Astrocyte (in vitro differentiated cells and primary cell): ENCODE data around the gene CCDC12. TPM values are rescaled to one million over a fixed set of nuclear protein-coding genes. Genes with fewer than 3 reads are reported as not detected.

ENCODE experiments used
- DNase-seq: peaks from one replicate; pipeline ENCODE4 v3.0.0-alpha.2; 2010; ENCODE audit warnings: low read depth
- FAIRE-seq: peaks from 2 replicates; lab custom pipeline; 2011; peaks lifted over from hg19 to GRCh38; lab: Jason Lieb, UNC
- H2AFZ ChIP-seq: 2 replicates; pipeline ENCODE4 v1.6.0; 2012; ENCODE audit warnings: low read depth, low read length, inconsistent platforms
- H3K27ac ChIP-seq: 2 replicates; pipeline ENCODE4 v1.5.1; 2011; ENCODE audit warnings: low read depth, low read length, inconsistent platforms
- H3K27me3 ChIP-seq: 2 replicates; pipeline ENCODE4 v1.6.0; 2011; ENCODE audit warnings: low read length, inconsistent platforms; ENCODE audit not compliant: insufficient read depth
- H3K36me3 ChIP-seq: 2 replicates; pipeline ENCODE4 v1.5.1; 2011; ENCODE audit warnings: low read length, inconsistent platforms; ENCODE audit not compliant: insufficient read depth
- H3K4me1 ChIP-seq: 2 replicates; pipeline ENCODE4 v1.5.1; 2011; ENCODE audit warnings: low read length, inconsistent platforms; ENCODE audit not compliant: insufficient read depth
- H3K4me2 ChIP-seq: 2 replicates; pipeline ENCODE4 v1.6.0; 2012; ENCODE audit warnings: low read length, inconsistent platforms
- H3K4me3 ChIP-seq: 2 replicates; pipeline ENCODE4 v1.5.1; 2011; ENCODE audit warnings: low read depth, mild to moderate bottlenecking, low read length, inconsistent platforms; ENCODE audit not compliant: insufficient read depth
- H3K79me2 ChIP-seq: 2 replicates; pipeline ENCODE4 v1.6.0; 2012; ENCODE audit warnings: mild to moderate bottlenecking, low read length, inconsistent platforms; ENCODE audit not compliant: insufficient read depth
- H3K9ac ChIP-seq: 2 replicates; pipeline ENCODE4 v1.6.0; 2012; ENCODE audit warnings: mild to moderate bottlenecking, low read length, inconsistent platforms
- H3K9me3 ChIP-seq: 2 replicates; pipeline ENCODE4 v1.5.1; 2012; ENCODE audit warnings: low read depth, mild to moderate bottlenecking, low read length, inconsistent platforms; ENCODE audit not compliant: insufficient read depth
- H4K20me1 ChIP-seq: 2 replicates; pipeline ENCODE4 v1.6.0; 2012; ENCODE audit warnings: low read length, inconsistent platforms; ENCODE audit not compliant: insufficient read depth
- H3K27ac Mint-ChIP-seq: one replicate; pipeline ENCODE4 v1.8.0; 2021; ENCODE audit warnings: mild to moderate bottlenecking, mixed read lengths; ENCODE audit not compliant: unreplicated experiment
- H3K27me3 Mint-ChIP-seq: one replicate; pipeline ENCODE4 v1.8.0; 2021; ENCODE audit warnings: low read depth, mixed read lengths; ENCODE audit not compliant: unreplicated experiment
- H3K36me3 Mint-ChIP-seq: one replicate; pipeline ENCODE4 v1.8.0; 2021; ENCODE audit warnings: low read depth, mixed read lengths; ENCODE audit not compliant: unreplicated experiment
- H3K4me1 Mint-ChIP-seq: one replicate; pipeline ENCODE4 v1.8.0; 2021; ENCODE audit warnings: low read depth, mixed read lengths; ENCODE audit not compliant: unreplicated experiment
- H3K4me3 Mint-ChIP-seq: one replicate; pipeline ENCODE4 v1.8.0; 2021; ENCODE audit warnings: mild to moderate bottlenecking, moderate library complexity, mixed read lengths; ENCODE audit not compliant: unreplicated experiment
- H3K9me3 Mint-ChIP-seq: one replicate; pipeline ENCODE4 v1.8.0; 2021; ENCODE audit warnings: mild to moderate bottlenecking, mixed read lengths; ENCODE audit not compliant: unreplicated experiment
- EZH2 ChIP-seq: IDR thresholded peaks from 2 replicates; pipeline ENCODE4 v1.6.1; 2012; ENCODE audit warnings: mild to moderate bottlenecking, low read length, inconsistent platforms; ENCODE audit not compliant: insufficient read depth
- total RNA-seq: library from RNA; stranded (reverse); gene quantifications from 2 replicates; pipeline ENCODE4 v1.2.1, GENCODE V29; 2021
- TF ChIP-seq, protein P1 (sequence below): IDR thresholded peaks from 2 replicates; pipeline ENCODE4 v1.5.1; 2011; ENCODE audit warnings: low read depth, mild to moderate bottlenecking, inconsistent platforms, low read length, moderate library complexity; ENCODE audit not compliant: insufficient read depth

CCDC12 gene
- total RNA-seq, 1 donor from 2014 or later, result 29.0 TPM

DNA sequence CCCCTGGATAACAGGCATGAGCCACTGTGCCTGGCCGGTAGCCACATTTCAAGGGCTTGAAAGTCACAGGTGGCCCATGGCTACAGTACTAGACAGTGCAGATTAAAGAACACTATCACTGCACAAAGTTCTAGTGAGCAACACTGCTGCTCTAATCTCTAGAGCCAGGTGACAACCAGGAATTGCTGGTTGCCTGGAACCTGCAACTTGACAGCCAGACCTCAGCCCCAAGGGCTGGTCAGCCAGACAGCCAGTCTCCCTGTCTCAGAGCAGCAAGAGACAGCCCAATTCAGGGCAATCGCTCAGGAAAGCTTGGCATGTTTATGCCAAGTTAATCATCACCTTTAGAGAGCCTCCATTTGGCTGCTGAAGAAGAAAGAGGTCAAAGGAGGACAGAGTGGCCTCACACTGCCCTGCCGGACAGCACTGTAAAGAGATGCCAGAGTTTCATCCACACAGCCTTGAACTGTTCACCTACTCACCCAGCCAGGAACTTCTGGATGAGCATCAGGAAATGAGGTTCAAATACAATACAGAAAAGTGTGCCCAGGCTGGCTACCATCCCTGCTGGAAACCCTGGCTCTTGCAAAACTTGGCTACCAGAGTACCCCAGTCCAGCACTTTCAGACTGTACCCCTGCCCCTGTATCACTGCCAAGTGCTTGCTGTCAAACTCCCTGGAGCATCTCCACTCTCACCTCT is 6.0 kb downstream of the CCDC12 start:
- peaks cover 39% of the 10 kb centered on the region for H3K4me1 Mint-ChIP-seq
- H4K20me1 ChIP-seq, result peaks cover 92% of the 10 kb centered on the region

DNA sequence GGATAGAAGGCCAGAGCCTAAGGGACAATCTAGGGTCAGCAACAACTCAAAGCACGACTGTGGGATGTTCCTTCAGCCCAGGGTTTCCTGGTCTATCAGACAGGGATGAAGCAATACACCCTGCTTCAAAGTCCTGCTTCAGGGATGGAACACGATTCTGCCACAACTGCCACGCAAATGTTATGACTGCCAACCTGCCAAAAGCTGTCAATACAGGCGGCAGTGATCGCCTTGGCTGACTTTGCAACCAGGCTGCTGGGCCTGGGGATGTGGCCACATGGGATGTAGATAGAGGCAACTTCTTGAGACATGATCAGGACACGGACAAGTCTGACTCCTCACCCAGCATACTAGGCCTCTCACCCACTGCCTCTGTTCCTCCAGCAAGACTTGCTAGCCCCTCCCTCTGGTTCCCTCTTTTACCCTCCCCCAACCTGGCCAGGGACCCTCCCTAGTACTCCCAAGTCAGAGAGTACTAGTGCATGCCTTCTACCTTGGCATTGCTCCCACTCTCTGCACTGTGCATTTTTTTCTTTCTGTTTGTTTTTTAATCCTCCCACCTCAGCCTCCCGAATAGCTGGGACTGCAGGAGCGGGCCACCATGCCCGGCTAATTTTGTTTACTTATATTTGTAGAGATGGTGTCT is 7.6 kb downstream of the CCDC12 start:
- H3K4me2 ChIP-seq, result no peak overlapping the region
- no peak overlapping the region for H2AFZ ChIP-seq
- FAIRE-seq (no peak), DNase-seq (no peak)
- H3K27ac Mint-ChIP-seq, result no peak overlapping the region
- H3K9ac ChIP-seq, result no peak overlapping the region
- H3K36me3 Mint-ChIP-seq, result peaks cover 10% of the 10 kb centered on the region
- no peak overlapping the region for H3K4me3 ChIP-seq
- no peaks in the 10 kb centered on the region for H3K27me3 Mint-ChIP-seq
- H3K79me2 ChIP-seq, result peaks cover 90% of the 10 kb centered on the region
- H3K4me3 Mint-ChIP-seq, result no peak overlapping the region
- peaks cover 33% of the 10 kb centered on the region for H3K4me1 Mint-ChIP-seq
- no peak overlapping the region for H3K27ac ChIP-seq
- peaks cover 86% of the 10 kb centered on the region for H4K20me1 ChIP-seq
- no peaks in the 10 kb centered on the region for H3K36me3 ChIP-seq
- no peaks in the 10 kb centered on the region for H3K9me3 Mint-ChIP-seq
- H3K9me3 ChIP-seq, result no peaks in the 10 kb centered on the region
- no peak for TF ChIP-seq EZH2
- TF ChIP-seq, protein P1, sequence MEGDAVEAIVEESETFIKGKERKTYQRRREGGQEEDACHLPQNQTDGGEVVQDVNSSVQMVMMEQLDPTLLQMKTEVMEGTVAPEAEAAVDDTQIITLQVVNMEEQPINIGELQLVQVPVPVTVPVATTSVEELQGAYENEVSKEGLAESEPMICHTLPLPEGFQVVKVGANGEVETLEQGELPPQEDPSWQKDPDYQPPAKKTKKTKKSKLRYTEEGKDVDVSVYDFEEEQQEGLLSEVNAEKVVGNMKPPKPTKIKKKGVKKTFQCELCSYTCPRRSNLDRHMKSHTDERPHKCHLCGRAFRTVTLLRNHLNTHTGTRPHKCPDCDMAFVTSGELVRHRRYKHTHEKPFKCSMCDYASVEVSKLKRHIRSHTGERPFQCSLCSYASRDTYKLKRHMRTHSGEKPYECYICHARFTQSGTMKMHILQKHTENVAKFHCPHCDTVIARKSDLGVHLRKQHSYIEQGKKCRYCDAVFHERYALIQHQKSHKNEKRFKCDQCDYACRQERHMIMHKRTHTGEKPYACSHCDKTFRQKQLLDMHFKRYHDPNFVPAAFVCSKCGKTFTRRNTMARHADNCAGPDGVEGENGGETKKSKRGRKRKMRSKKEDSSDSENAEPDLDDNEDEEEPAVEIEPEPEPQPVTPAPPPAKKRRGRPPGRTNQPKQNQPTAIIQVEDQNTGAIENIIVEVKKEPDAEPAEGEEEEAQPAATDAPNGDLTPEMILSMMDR, result no peak
- H3K4me1 ChIP-seq, result peaks cover 4% of the 10 kb centered on the region
- no peaks in the 10 kb centered on the region for H3K27me3 ChIP-seq

More for the DNA sequence above, 6.0 kb downstream of the CCDC12 start:
- H3K36me3 Mint-ChIP-seq, result peaks cover 12% of the 10 kb centered on the region
- peaks cover 12% of the 10 kb centered on the region for H3K4me1 ChIP-seq
- TF ChIP-seq EZH2, result no peak
- TF ChIP-seq, protein P1, result no peak
- no peaks in the 10 kb centered on the region for H3K27me3 ChIP-seq
- no peaks in the 10 kb centered on the region for H3K27me3 Mint-ChIP-seq
- FAIRE-seq (no peak), DNase-seq (no peak)
- H3K79me2 ChIP-seq, result peaks cover 98% of the 10 kb centered on the region
- no peaks in the 10 kb centered on the region for H3K9me3 Mint-ChIP-seq
- H3K4me3 Mint-ChIP-seq, result no peak overlapping the region
- no peak overlapping the region for H3K27ac ChIP-seq
- H3K4me3 ChIP-seq, result no peak overlapping the region
- no peak overlapping the region for H3K9ac ChIP-seq
- H3K4me2 ChIP-seq, result no peak overlapping the region
- H3K36me3 ChIP-seq, result no peaks in the 10 kb centered on the region
- H2AFZ ChIP-seq, result no peak overlapping the region
- H3K9me3 ChIP-seq, result no peaks in the 10 kb centered on the region
- H3K27ac Mint-ChIP-seq, result no peak overlapping the region

DNA sequence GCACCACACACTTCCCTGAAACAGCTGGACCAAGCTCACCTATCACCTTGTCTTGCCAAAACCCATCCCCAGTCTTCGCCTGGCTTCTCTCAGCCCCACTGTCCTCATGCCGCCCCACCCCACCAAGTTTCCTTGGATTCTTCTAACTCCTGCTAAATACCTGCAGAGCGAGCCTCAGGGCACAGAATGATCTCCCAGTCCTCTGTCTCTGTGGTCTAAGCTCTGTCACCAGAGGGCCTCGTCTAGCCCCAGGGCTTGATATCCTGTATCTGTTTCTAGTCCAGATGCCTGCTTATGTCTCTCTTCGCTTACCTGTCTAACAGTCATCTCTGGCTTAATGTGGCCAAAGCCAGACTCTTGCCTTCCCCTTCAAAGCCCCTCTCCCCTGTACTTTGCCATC is 9.7 kb downstream of the CCDC12 start:
- H3K79me2 ChIP-seq, result peaks cover 83% of the 10 kb centered on the region
- H3K27me3 Mint-ChIP-seq, result no peaks in the 10 kb centered on the region
- H2AFZ ChIP-seq, result no peak overlapping the region
- H4K20me1 ChIP-seq, result peaks cover 81% of the 10 kb centered on the region
- no peak overlapping the region for H3K4me3 ChIP-seq
- TF ChIP-seq EZH2, result no peak
- TF ChIP-seq, protein P1, result no peak
- peaks cover 28% of the 10 kb centered on the region for H3K4me1 Mint-ChIP-seq
- no peak overlapping the region for H3K9ac ChIP-seq
- H3K36me3 Mint-ChIP-seq, result peaks cover 10% of the 10 kb centered on the region
- H3K27me3 ChIP-seq, result no peaks in the 10 kb centered on the region
- no peaks in the 10 kb centered on the region for H3K36me3 ChIP-seq
- no peaks in the 10 kb centered on the region for H3K9me3 Mint-ChIP-seq
- H3K4me1 ChIP-seq, result peaks cover 3% of the 10 kb centered on the region
- H3K9me3 ChIP-seq, result no peaks in the 10 kb centered on the region
- no peak overlapping the region for H3K27ac ChIP-seq
- no peak overlapping the region for H3K27ac Mint-ChIP-seq
- no peak for DNase-seq
- H3K4me2 ChIP-seq, result no peak overlapping the region
- no peak for FAIRE-seq
- H3K4me3 Mint-ChIP-seq, result peak overlapping the region; percentile 61
